ENCODE data around the gene SND1. TPM values are rescaled to one million over a fixed set of nuclear protein-coding genes. Genes with fewer than 3 reads are reported as not detected.

The SND1 gene
- total RNA-seq, 1 experiment from 2014 or later: 218 TPM

DNA sequence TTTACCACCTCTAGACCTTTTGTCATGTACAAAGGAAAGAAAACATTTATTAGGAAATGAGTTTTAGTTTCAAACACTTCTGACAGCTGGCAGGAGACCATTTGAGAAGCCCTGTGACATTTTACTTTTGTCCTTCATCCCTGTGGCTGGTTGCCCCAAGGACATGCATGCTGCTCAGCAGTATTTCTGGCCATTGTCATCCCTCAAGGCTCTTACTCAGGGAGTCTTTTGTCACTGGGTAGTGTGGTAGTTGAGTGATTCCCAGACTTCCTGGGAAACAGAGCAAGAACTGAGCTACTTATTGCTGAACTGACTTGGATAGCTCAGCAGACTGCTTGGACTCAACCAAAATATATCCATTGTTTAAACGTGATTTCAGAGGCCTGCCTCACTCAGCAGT is 236.4 kb downstream of the SND1 start:
- peaks cover 3% of the 10 kb centered on the region; the same call in 1 of the 2 replicates for H3K4me1 ChIP-seq (ENCODE audit: insufficient read depth, low read length)
- H3K23me2 ChIP-seq (ENCODE audit: insufficient read length, low read depth, low read length, poor library complexity, severe bottlenecking): no peaks in the 10 kb centered on the region
- Mint-ChIP-seq H3K36me3 (ENCODE audit: insufficient read depth in 1 of 3, low read depth in 3 of 3) (peaks cover 21 to 38% (median 27%) of the 10 kb centered on the region in 3 experiments), H3K27ac (no peak overlapping the region), H3K4me1 (peaks cover 35 to 36% of the 10 kb centered on the region in 2 experiments), H3K9me3 (no peaks in the 10 kb centered on the region; a peak in 1 of 5 replicates), H3K27me3 (ENCODE audit: low read depth) (no peaks in the 10 kb centered on the region), H3K4me3 (no peak overlapping the region)
- H2BK20ac ChIP-seq (ENCODE audit: low read depth, low read length, poor library complexity, severe bottlenecking): no peak overlapping the region
- no peak overlapping the region for H2BK15ac ChIP-seq (ENCODE audit: low read depth, low read length)
- no peak overlapping the region for H3K14ac ChIP-seq (ENCODE audit: insufficient read depth, low read length)
- H3K27me3 ChIP-seq (ENCODE audit: insufficient read depth, low read length): no peaks in the 10 kb centered on the region; the same call in 1 of the 2 replicates
- H3K23ac ChIP-seq (ENCODE audit: insufficient read length, low read depth, low read length): no peak overlapping the region
- no peak overlapping the region for H2BK12ac ChIP-seq (ENCODE audit: insufficient read length, low read depth, low read length)
- no peaks in the 10 kb centered on the region for H3K9me3 ChIP-seq (ENCODE audit: control insufficient read depth, low read depth, low read length)
- TF ChIP-seq, protein P1, sequence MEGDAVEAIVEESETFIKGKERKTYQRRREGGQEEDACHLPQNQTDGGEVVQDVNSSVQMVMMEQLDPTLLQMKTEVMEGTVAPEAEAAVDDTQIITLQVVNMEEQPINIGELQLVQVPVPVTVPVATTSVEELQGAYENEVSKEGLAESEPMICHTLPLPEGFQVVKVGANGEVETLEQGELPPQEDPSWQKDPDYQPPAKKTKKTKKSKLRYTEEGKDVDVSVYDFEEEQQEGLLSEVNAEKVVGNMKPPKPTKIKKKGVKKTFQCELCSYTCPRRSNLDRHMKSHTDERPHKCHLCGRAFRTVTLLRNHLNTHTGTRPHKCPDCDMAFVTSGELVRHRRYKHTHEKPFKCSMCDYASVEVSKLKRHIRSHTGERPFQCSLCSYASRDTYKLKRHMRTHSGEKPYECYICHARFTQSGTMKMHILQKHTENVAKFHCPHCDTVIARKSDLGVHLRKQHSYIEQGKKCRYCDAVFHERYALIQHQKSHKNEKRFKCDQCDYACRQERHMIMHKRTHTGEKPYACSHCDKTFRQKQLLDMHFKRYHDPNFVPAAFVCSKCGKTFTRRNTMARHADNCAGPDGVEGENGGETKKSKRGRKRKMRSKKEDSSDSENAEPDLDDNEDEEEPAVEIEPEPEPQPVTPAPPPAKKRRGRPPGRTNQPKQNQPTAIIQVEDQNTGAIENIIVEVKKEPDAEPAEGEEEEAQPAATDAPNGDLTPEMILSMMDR (conservative IDR thresholded peaks at IDR 0.05): no peak
- no peak overlapping the region for H3K9ac ChIP-seq (ENCODE audit: extremely low read depth, insufficient read length, low read length)
- no peak overlapping the region for H2AK5ac ChIP-seq (ENCODE audit: insufficient read length, low read length)
- no peaks in the 10 kb centered on the region for H4K20me1 ChIP-seq (ENCODE audit: control insufficient read depth, insufficient read depth, insufficient read length)
- H2BK120ac ChIP-seq (ENCODE audit: low read depth, low read length, poor library complexity, severe bottlenecking): no peak overlapping the region
- H4K5ac ChIP-seq (ENCODE audit: insufficient read length, low read depth, low read length): no peak overlapping the region
- WGBS (ENCODE audit: extremely low coverage, insufficient read length, low lambda C conversion rate): no CpG with 5 or more reads among the region's 1 CpG
- H4K91ac ChIP-seq (ENCODE audit: insufficient read length, low read depth, low read length): no peak overlapping the region
- no peak overlapping the region for H3K56ac ChIP-seq (ENCODE audit: insufficient read length, low read depth, low read length)
- no peak overlapping the region for H2AFZ ChIP-seq (ENCODE audit: low read length)
- no peak overlapping the region for H4K8ac ChIP-seq (replicated peaks; ENCODE audit: insufficient read length, low read depth, low read length)
- H3K18ac ChIP-seq (ENCODE audit: insufficient read length, low read depth, low read length): no peak overlapping the region
- no peak overlapping the region for H3T11ph ChIP-seq (ENCODE audit: low read length)
- H3K79me1 ChIP-seq (ENCODE audit: insufficient read depth, low read depth, low read length, poor library complexity, severe bottlenecking): no peaks in the 10 kb centered on the region
- H3K79me2 ChIP-seq (ENCODE audit: insufficient read depth, low read length): no peaks in the 10 kb centered on the region; the same call in 1 of the 2 replicates
- no peak overlapping the region for H3K27ac ChIP-seq (ENCODE audit: insufficient read length, low read depth, low read length)
- no peak overlapping the region for H3K4me2 ChIP-seq (ENCODE audit: insufficient read depth, insufficient read length, low read length)
- H3K4ac ChIP-seq (ENCODE audit: low read depth, low read length): no peak overlapping the region
- H2BK5ac ChIP-seq (ENCODE audit: insufficient read length, low read length): no peak overlapping the region
- DNase-seq: no peak

Data from H9 (cell line).